OCI-M2 (cell line): ENCODE measurements around the gene HS6ST1.
"Not testable (repeated sequence)": the region's sequence is repeated elsewhere in the genome, so short reads cannot be mapped to it uniquely, and the experiment has no call there.

Experiments
- DNase-seq: peaks from one replicate; lab custom pipeline; 2025; ENCODE audit not compliant: unreplicated experiment; lab: John Stamatoyannopoulos, UW

The HS6ST1 gene

GRCh38 chr2:128269990-128270671 is 48.5 kb downstream of the HS6ST1 start:
- DNase-seq, result no peak

DNA sequence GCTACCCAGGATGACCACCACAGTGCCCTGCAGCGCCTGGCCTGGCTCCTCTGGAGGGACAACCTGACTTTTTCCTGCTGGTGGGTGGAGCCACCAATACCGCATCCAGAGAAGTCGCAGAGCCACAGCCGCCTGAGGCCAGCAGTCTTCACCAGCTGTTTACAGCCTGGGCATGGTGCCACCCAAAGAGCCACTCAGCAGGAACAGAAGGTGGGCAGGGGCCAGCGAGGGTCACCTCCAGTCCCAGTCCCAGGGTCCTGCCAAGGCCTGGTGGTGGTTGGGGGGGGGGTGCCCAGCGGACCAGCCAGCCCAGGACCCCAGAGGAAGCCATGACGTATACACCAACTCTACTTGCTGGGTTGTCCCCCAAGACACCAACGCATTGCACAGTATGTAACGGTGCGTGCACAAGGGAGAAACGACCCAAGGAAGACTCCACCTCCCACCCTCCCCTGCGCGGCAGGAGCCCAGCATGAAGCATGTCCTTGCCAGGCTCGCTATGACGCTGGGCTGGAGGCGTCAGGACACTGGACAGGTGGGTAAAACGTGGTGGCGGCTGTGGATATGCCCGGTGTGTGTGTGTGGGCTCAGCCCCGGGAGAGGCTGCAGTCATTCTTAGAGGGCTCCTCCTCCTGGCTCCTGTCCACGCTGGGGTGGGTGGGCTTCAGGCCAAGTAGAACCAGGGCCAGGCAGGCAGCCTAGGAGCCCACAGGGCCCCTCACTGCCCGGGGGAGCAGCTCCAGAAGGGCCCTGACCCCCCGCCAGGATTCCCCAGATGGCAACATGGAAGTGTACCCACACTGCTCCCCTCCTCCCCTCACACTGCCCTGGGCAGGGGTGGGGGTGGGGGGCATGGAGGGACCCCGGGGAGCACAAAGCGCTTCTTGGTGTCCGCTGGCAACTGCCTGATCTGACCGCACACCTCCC is 49.3 kb downstream of the HS6ST1 start:
- no peak for DNase-seq

- not testable (repeated sequence) for DNase-seq
Observed at GRCh38 chr2:128268611-128269010, 50.1 kb downstream of the HS6ST1 start.

DNA sequence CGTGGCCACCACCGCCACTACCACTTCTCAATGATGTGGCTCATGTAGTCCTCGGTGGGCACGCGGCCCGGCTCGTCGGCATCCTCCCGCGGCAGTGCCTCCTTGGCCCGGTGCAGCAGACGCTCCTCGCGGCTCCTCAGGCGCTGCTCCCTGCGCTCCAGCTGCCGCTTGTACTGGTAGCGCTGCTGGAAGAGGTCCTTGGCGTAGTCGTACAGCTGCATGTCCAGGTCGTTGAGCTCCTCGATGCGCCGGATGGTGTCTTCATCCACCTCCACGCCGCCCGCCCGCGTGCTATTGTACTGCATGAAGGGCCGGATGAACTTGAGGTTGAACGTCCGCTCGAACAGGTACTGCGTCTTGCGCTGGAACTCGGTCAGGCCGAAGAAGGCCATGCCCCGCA is 50.5 kb downstream of the HS6ST1 start:
- DNase-seq, result not testable (repeated sequence)

DNA sequence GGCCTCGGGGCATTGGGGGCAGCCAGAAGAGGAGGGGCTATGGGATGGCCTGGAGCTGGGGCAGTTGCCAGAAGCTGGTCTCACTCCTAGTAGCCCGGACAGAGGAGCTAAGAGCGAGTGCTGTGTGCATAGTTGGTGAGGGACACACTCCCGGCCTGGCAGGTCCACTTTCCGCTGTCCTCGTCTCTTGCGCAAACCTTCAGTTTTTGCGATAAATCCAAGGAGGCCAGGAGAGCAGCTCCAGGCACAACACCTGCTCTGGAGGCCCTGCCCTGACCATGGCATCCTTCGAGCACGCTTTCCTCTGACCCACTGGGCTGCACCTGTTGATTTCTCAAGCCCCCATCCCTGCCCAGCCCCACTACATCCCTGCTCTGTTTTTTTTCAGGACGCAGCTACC is 51.0 kb downstream of the HS6ST1 start:
- not testable (repeated sequence) for DNase-seq

GRCh38 chr2:128267197-128267596 is 51.5 kb downstream of the HS6ST1 start:
- DNase-seq, result not testable (repeated sequence)

GRCh38 chr2:128266463-128266862 is 52.2 kb downstream of the HS6ST1 start:
- not testable (repeated sequence) for DNase-seq

- not testable (repeated sequence) for DNase-seq
Observed at GRCh38 chr2:128265608-128265993, 53.1 kb downstream of the HS6ST1 start.

DNA sequence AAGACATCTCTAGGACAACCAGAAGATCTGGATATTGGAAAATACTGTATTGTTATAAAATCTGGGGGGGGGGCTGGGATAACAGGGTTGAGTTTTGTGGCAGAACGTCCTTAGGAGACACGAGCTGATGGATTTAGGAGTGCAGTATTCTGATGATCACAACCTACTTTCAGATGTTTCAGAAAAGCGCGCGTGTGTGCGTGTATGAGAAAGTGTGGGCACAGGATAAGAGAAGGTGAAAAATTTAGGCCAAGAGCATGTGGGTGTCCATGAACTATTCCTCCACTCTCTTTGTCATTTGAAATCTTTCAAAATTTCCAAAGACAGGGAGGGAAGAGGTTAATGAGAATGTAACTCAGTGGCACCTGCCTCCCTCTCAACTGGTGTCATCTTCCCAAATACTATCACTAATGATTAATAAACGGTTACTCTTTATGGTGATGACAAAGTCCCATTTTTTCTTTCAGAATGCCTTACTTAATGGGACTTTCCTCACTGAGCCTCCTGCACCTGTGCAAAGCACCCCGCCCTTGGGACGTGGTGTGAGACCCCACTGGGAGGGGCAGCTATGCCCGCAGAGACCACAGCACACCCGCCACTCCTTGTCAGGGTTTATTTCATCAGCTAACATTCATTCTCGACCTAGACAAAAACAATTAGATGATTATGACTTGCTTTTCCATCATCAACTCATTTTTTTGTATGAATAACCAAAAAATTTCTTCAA is 53.6 kb downstream of the HS6ST1 start:
- DNase-seq, result no peak

DNA sequence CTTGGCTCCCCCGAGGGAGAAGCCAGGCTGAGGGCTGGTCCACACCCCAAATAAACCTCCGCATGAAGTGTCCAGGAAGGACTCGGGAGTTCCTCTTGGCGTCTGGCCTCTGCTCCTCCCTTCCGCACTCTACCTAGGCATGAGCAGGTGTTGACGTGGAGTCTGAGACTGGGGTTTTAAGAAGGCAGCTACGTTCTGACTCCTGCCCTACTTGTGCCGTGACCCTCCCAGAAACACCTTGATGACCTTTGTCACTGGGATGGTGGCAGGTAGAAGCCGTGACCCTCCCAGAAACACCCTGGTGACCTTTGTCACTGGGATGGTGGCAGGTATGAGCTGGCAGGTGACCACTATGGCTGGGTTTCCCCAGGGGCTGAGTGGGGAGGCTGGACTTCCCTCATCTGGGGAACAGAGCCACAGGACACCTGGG is 54.8 kb downstream of the HS6ST1 start:
- DNase-seq, result no peak

DNA sequence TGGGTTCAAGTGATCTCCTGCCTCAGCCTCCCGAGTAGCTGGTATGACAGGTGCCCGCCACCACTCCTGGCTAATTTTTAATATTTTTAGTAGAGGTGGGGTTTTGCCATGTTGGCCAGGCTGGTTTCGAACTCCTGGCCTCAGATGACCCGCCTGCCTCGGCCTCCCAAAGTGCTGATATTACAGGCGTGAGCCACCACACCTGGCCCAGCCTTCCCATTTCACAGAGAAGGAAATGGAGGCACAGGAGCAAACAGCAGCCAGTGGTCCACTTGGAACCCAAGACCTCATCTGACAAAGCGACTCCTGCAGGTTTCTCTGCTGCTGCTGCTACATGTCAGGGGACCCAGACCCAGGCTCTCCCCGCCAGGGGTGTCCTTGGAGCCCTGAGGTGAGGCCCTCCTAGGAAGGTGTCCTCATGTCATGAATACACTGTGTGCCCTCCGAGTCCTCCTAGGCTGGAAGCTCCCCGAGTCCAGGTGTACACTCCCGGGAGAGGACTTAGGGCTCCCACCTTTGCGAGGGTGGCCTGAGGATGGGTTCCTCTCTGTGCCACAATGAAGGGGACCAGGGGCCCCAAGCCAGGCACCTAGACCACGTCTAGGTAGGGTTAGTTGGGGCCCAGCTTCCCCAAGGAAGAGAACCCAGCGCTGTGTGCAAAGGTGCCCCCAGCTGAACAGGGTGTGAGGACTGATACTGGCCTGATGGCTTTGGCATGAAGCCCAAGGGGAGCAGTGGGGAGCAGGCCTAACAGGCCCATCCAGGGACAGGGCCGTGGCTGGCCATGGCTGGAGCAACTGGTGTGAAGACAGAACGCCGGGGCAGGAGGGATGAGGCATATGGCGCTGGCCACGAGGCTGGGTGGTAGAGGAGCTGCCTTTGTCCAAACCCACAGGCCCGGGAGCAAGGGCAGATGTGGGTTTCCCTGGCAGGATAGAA is 56.1 kb downstream of the HS6ST1 start:
- DNase-seq, result no peak

GRCh38 chr2:128261245-128262128 is 57.2 kb downstream of the HS6ST1 start:
- no peak for DNase-seq

- no peak for DNase-seq
Observed at GRCh38 chr2:128260239-128261138, 58.2 kb downstream of the HS6ST1 start.

DNA sequence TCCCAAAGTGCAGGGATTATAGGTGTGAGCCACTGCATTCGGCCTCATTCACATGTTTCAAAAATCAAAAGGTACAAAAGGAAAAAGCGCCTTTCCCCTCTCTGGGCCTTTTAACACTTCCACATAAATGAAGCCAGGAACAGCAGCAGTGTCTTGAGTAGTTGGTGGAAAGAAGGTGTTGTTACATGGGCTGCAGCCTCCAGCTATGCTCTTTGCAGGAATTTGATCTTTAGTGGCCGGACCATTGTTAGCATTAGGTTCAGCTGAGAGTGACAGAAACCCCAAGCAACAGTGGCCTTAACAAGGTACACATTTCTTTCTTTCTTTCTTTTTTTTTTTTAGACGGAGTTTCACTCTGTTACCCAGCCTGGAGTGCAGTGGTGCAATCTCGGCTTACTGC is 59.1 kb downstream of the HS6ST1 start:
- no peak for DNase-seq

DNA sequence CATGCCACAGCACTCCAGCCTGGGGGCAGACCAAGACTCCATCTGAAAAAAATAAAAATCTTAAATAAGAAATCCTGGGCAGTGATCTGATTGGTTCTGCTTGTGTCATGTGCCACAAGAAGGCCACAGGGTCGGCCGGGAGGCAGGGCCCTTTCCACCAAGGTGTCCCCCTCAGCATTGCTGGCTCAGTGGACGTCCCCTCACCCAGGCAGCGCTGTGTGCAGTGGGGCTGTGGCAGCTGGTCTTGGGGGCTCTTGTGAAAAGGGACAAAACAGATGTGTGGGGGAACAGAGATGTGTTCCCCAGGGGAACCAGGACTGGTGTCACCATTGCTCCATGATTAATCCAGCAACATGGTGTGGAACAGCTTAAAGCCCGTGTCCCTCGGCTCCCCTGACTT is 60.5 kb downstream of the HS6ST1 start:
- DNase-seq, result no peak

DNA sequence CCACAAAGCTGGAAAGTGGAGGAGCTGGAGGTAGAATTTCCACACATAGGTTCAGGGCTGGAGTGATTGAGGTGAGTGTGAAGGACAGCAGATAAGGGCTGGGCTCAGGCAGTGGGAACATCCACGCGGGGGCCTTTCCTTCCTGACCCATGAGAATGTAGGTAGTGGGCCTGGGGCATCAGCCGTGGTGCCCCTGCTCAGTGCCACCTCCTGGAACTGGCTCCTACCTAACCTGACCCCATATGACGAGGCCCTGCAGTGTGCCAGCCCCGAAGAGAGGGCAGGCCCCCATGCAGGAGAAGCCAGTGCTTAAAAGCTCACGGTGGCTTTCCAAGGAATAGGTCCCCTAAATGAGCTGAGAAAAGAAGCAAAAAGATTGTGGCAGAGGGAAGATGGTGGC is 66.2 kb downstream of the HS6ST1 start:
- no peak for DNase-seq

DNA sequence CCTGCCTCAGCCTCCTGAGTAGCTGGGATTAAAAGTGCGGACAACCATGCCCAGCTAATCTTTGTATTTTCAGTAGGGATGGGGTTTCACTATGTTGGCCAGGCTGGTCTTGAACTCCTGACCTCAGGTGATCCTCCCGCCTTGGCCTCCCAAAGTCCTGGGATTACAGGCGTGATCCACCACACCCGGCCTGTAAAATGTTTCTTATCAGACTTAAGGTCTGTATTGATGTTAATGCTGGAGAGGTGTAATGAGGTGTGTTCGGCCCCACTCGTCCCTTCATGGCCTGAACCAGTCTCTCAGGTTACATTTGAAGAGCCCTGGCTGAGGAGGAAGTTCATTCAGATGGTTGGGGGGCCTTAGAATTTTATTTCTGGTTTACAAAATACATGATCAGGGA is 66.6 kb downstream of the HS6ST1 start:
- not testable (repeated sequence) for DNase-seq

GRCh38 chr2:128250229-128251025 is 68.2 kb downstream of the HS6ST1 start:
- no peak for DNase-seq
